KBM-7 (cell line): ENCODE measurements around the gene SPECC1L.
"Not testable (repeated sequence)": the region's sequence is repeated elsewhere in the genome, so short reads cannot be mapped to it uniquely, and the experiment has no call there.

Experiments used
- DNase-seq: peaks from one replicate; pipeline ENCODE4 v3.0.0-alpha.2; 2015
- in situ Hi-C: fragments of 300-500 bp; cut with MboI; formaldehyde crosslinking; loops from 2 replicates; pipeline ENCODE4 v1.14.3; 2020; ENCODE audit warnings: low sequenced_read_pairs, low pct_unique_long_range_greater_than_20kb, mixed read lengths

The SPECC1L gene

GRCh38 chr22:24274696-24275405 is 4.2 kb downstream of the SPECC1L start:
- DNase-seq, in situ Hi-C loops: not testable (repeated sequence)

- DNase-seq, in situ Hi-C loops: not testable (repeated sequence)
Measured at GRCh38 chr22:24280363-24280762, 9.7 kb downstream of the SPECC1L start.

- DNase-seq: no peak
- in situ Hi-C loops: no loop called here
Measured at GRCh38 chr22:24282401-24282800, 11.8 kb downstream of the SPECC1L start.

- in situ Hi-C loops: no loop called here
- no peak for DNase-seq
Measured at GRCh38 chr22:24284747-24285203, 14.1 kb downstream of the SPECC1L start.

- no peak for DNase-seq
- in situ Hi-C loops: no loop called here
Measured at GRCh38 chr22:24285245-24285644, 14.6 kb downstream of the SPECC1L start.

- DNase-seq, in situ Hi-C loops: not testable (repeated sequence)
Measured at GRCh38 chr22:24287212-24287611, 16.6 kb downstream of the SPECC1L start.

GRCh38 chr22:24287801-24288200 is 17.2 kb downstream of the SPECC1L start:
- in situ Hi-C loops, DNase-seq: not testable (repeated sequence)

GRCh38 chr22:24289114-24289513 is 18.5 kb downstream of the SPECC1L start:
- DNase-seq: no peak
- in situ Hi-C loops: no loop called here

- in situ Hi-C loops: loop anchor here (10.0 kb wide), 1 partner anchor 385 kb away; no protein-coding TSS in a partner anchor
- no peak for DNase-seq
Measured at GRCh38 chr22:24289741-24290163, 19.1 kb downstream of the SPECC1L start.

- DNase-seq: no peak
- in situ Hi-C loops: loop anchor here (10.0 kb wide), 1 partner anchor 384 kb away; no protein-coding TSS in a partner anchor
Measured at GRCh38 chr22:24290459-24290858, 19.8 kb downstream of the SPECC1L start.

GRCh38 chr22:24291515-24292201 is 21.0 kb downstream of the SPECC1L start:
- DNase-seq: no peak
- in situ Hi-C loops: loop anchor here (10.0 kb wide), 1 partner anchor 383 kb away; no protein-coding TSS in a partner anchor

GRCh38 chr22:24292202-24292830 is 21.7 kb downstream of the SPECC1L start:
- in situ Hi-C loops: loop anchor here (10.0 kb wide), 1 partner anchor 382 kb away; no protein-coding TSS in a partner anchor
- DNase-seq: not testable (repeated sequence)

- DNase-seq: not testable (repeated sequence)
- in situ Hi-C loops: loop anchor here (10.0 kb wide), 1 partner anchor 380 kb away; no protein-coding TSS in a partner anchor
Measured at GRCh38 chr22:24294913-24295312, 24.3 kb downstream of the SPECC1L start.

GRCh38 chr22:24298497-24299155 is 28.0 kb downstream of the SPECC1L start:
- in situ Hi-C loops: loop anchor here (10.0 kb wide), 1 partner anchor 376 kb away; no protein-coding TSS in a partner anchor
- not testable (repeated sequence) for DNase-seq

- in situ Hi-C loops, DNase-seq: not testable (repeated sequence)
Measured at GRCh38 chr22:24300522-24300921, 29.9 kb downstream of the SPECC1L start.

- DNase-seq: no peak
- in situ Hi-C loops: no loop called here
Measured at GRCh38 chr22:24302591-24302990, 32.0 kb downstream of the SPECC1L start.

GRCh38 chr22:24303007-24303406 is 32.4 kb downstream of the SPECC1L start:
- DNase-seq: peak; percentile 49
- in situ Hi-C loops: no loop called here

- DNase-seq: no peak
- in situ Hi-C loops: no loop called here
Measured at GRCh38 chr22:24304062-24304675, 33.5 kb downstream of the SPECC1L start.

GRCh38 chr22:24305260-24305692 is 34.6 kb downstream of the SPECC1L start:
- DNase-seq: peak; percentile 91
- in situ Hi-C loops: no loop called here
